ENCODE results near the gene PDGFA.
"Not testable (repeated sequence)": the region's sequence is repeated elsewhere in the genome, so short reads cannot be mapped to it uniquely, and the experiment has no call there.

Gene PDGFA

GRCh38 chr7:551615-551970 is 31.9 kb upstream of the PDGFA start:
- DNase-seq, result not testable (repeated sequence)

GRCh38 chr7:550881-551614 is 31.4 kb upstream of the PDGFA start:
- no peak for DNase-seq

- no peak for DNase-seq
Measured at GRCh38 chr7:549891-550625, 30.4 kb upstream of the PDGFA start.

GRCh38 chr7:549066-549890 is 29.6 kb upstream of the PDGFA start:
- DNase-seq, result no peak

- no peak for DNase-seq
Measured at GRCh38 chr7:548401-548800, 28.8 kb upstream of the PDGFA start.

GRCh38 chr7:545470-545869 is 25.8 kb upstream of the PDGFA start:
- DNase-seq, result no peak

- DNase-seq, result no peak
Measured at GRCh38 chr7:544338-545221, 24.9 kb upstream of the PDGFA start.

- no peak for DNase-seq
Measured at GRCh38 chr7:543501-544337, 24.1 kb upstream of the PDGFA start.

- no peak for DNase-seq
Measured at GRCh38 chr7:542713-543500, 23.3 kb upstream of the PDGFA start.

GRCh38 chr7:542131-542712 is 22.6 kb upstream of the PDGFA start:
- DNase-seq, result no peak

GRCh38 chr7:541661-542060 is 22.0 kb upstream of the PDGFA start:
- no peak for DNase-seq

- no peak for DNase-seq
Measured at GRCh38 chr7:540997-541396, 21.4 kb upstream of the PDGFA start.

GRCh38 chr7:540579-540978 is 20.9 kb upstream of the PDGFA start:
- no peak for DNase-seq

GRCh38 chr7:539731-540411 is 20.2 kb upstream of the PDGFA start:
- DNase-seq, result peak; percentile 80

GRCh38 chr7:538764-539685 is 19.4 kb upstream of the PDGFA start:
- DNase-seq, result no peak

GRCh38 chr7:537911-538634 is 18.4 kb upstream of the PDGFA start:
- DNase-seq, result no peak

- DNase-seq, result no peak
Measured at GRCh38 chr7:536231-536630, 16.6 kb upstream of the PDGFA start.

- DNase-seq, result no peak
Measured at GRCh38 chr7:534959-535358, 15.3 kb upstream of the PDGFA start.
